ENCODE measurements around the gene TBC1D22B. TPM values are rescaled to one million over a fixed set of nuclear protein-coding genes. Genes with fewer than 3 reads are reported as not detected.

TBC1D22B gene
- total and polyA plus RNA-seq, 9 of the 15 experiments (the other 6 are each of a cell fraction or from before 2014, with no cell fraction given) = 4.8 to 24.2 (median 13.5) TPM

- TF ChIP-seq HBP1 (CRISPR knock-in tag; IDR thresholded peaks at IDR 0.05) (no peak), FOXP4 (CRISPR knock-in tag; IDR thresholded peaks at IDR 0.05; ENCODE audit: borderline replicate concordance) (no peak), CUX1 (CRISPR knock-in tag; IDR thresholded peaks at IDR 0.05) (no peak), ESRRB (CRISPR knock-in tag; IDR thresholded peaks at IDR 0.05; ENCODE audit: borderline replicate concordance) (no peak), HES1 (IDR thresholded peaks at IDR 0.05; ENCODE audit: low read depth) (no peak), RFX5 (IDR thresholded peaks at IDR 0.05; ENCODE audit: low read depth, low read length) (no peak), BRCA1 (IDR thresholded peaks at IDR 0.05) (no peak), BRCA1 (CRISPR knock-in tag; IDR thresholded peaks at IDR 0.05) (no peak), E2F3 (CRISPR knock-in tag; IDR thresholded peaks at IDR 0.05) (no peak), HDAC8 (tag; IDR thresholded peaks at IDR 0.05) (no peak)
These were observed 32.0 kb upstream of the TBC1D22B start (continued) for GRCh38 chr6:37225350-37226169.
